Measurements from ENCODE around the gene DISC1.

GRCh38 chr1:232040260-232040659 lies 413.7 kb downstream of the DISC1 start:
- TF ChIP-seq EZH2phosphoT487 (IDR thresholded peaks at IDR 0.05; ENCODE audit: insufficient read depth, low read depth) (no peak), EZH2 (IDR thresholded peaks at IDR 0.05; ENCODE audit: insufficient read depth, poor library complexity, severe bottlenecking) (no peak)

Data from GM23248 (cell line).